ENCODE measurements around the gene WDR64. TPM values are rescaled to one million over a fixed set of nuclear protein-coding genes. Genes with fewer than 3 reads are reported as not detected.
A peak's percentile ranks its signal among the peaks of the same experiment; 100 is the strongest.
"Not testable (repeated sequence)": the region's sequence is repeated elsewhere in the genome, so short reads cannot be mapped to it uniquely, and the experiment has no call there.

The WDR64 gene
- total RNA-seq, 1 experiment from 2014 or later = not detected

DNA sequence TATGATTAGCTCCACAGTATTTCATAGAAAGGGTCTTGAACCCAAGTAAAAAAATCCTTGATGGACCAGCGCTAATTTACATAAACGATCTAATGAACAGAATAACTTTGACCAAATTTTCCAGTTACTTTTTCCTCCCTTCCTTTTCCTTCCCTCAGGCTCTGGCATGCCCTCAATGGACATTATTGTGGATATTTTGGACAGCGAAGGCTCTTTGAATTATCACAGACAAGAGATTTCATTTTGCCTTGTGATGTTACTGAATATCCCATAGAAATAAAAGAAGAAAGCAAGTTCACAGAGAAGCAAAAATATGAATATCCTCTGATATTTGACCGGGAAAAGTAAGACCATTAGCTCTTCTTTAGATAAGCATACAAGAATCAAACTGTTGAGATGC is 135.6 kb downstream of the WDR64 start:
- no peak for DNase-seq (ENCODE audit: low read depth)

GRCh38 chr1:241789061-241789460 is 137.0 kb downstream of the WDR64 start:
- no peak for DNase-seq (ENCODE audit: low read depth)

DNA sequence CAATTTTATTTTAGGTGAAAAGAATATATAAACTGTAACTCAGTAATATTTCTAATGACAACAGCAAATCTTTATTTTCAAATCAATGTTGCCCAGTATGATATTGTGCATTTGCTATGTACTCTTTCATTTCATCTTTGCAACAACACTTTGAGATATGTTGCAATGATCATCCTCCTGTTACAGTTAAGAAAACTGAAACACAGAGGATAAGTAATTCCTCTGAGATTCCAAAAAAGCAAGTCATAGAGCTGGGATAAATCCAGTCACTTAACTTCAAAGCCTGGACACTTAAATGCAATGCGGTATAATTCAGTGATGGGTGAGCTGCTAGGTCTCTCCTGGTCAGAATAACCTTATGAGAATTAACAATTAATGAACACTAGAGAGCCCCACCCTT is 147.3 kb downstream of the WDR64 start:
- DNase-seq (ENCODE audit: low read depth) = no peak

DNA sequence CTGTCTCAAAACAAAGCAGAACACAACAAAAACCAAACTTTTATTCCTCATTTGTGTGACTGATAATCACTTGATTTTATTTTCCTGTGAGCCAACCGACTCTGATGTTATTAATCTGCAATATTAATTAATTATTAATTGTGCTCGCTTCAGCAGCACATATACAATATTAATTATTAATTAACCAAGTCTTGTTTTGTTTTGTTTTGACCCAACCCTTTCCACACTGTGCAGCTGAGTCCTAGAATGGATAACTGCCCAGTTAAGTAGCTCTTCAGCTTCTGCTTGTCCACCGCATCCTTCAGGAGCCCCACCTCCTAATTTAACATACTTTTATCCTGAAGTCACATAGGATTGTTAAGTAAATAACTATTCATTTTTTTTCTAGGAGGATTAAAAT is 148.6 kb downstream of the WDR64 start:
- no peak for DNase-seq (ENCODE audit: low read depth)

GRCh38 chr1:241802863-241803262 is 150.8 kb downstream of the WDR64 start:
- DNase-seq (ENCODE audit: low read depth) = peak; percentile 50

- not testable (repeated sequence) for DNase-seq (ENCODE audit: low read depth)
Observed at GRCh38 chr1:241804706-241805105, 152.6 kb downstream of the WDR64 start.

DNA sequence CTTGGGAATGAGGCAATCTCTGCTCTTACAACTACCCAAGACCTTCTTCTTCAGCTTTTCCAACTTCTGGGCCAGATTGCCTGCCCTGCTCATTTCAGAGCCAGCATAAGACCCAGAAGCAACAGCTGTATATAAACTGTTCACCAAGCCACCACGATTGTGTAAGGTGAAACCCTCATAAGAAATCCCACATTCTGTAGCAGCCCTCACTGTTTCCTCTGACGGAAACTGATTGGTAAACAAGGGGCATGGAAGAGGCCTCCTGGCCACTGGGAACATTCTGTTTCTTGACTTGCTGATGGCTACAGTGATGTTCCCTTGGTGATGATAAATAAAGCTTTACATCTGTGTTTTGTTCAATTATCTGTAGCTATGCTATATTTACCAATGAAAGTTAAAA is 156.2 kb downstream of the WDR64 start:
- no peak for DNase-seq (ENCODE audit: low read depth)

DNA sequence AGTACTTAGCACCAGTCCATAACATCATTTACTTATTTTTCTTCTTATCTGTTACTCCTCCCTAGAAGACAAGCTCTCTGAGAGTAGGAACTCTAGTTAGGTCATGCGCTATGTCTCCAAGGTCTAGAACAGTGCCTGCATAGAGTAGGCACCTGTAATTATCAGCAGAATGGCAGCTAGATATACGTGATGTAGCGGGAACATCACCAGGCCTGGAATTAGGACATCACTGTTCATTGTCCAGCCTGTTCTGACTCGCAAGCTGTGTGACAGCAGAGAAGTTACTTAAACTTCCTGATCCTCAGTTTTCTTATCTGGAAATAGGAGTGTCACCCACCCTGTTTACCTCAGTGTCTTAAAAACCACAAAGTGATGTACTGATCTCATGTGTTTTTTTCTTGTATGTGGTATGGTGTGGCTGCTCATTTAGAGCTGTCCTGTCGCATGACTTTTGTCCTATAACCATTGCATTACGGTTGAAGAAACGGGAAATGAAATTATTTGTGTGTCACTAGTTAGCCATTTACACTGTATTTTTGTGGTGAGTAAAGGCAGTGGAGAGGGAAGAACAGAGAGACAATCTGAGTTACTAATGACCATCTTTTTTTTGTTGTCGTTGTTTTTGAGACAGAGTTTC is 158.8 kb downstream of the WDR64 start:
- DNase-seq (ENCODE audit: low read depth) = no peak

GRCh38 chr1:241813768-241814320 is 161.8 kb downstream of the WDR64 start:
- no peak for DNase-seq (ENCODE audit: low read depth)

GRCh38 chr1:241816008-241816407 is 163.9 kb downstream of the WDR64 start:
- DNase-seq (ENCODE audit: low read depth) = no peak

DNA sequence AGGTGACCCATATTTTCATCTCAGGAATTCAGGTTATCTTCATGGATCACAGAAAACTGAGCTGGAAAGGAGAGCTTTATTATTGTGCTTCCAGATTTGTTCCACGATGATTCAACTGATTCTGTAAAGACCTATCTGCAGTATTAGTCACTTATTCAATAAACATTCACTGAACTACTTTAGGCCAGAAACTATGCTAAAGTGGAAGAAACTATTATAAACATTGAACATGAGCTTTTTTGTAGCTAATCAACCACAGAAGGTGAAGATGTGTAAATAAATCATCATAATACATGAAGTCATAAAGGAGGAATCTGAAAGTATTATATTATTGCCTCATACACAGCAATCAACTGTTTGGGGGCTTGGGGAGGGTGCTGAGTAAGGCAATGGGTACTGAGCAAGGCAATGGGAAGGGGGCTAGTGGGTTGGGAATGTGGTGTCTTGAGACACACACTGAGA is 165.3 kb downstream of the WDR64 start:
- DNase-seq (ENCODE audit: low read depth) = peak; percentile 6

DNA sequence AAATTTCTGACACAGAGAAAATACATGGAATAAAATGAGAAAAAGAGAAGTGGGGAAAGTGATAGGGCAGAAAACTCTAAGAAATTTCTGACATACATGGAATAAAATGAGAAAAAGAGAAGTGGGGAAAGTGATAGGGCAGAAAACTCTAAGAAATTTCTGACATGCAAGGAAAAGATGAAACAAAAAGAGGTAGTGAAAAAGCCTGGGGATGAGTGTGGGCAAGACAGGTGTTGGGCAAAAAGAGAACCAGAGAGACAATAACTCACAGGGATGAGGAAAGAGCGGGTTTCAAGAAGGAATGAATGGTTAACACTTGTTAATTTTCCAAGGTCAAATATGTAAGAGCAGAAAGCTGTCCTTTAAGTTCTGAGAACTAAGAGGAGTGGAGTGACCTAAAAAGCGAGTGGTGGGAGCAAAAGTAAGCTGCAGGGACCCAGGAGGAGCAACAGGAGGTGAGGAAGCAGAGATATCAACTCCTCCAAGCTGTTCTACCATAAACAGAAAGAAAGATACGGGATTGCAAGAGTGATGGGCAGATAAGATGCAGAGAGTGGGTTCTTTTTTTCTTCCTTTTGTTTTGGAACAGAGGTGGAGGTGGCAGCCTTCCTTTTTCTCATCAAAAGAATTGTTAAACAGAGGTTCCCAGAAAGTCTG is 166.0 kb downstream of the WDR64 start:
- no peak for DNase-seq (ENCODE audit: low read depth)

DNA sequence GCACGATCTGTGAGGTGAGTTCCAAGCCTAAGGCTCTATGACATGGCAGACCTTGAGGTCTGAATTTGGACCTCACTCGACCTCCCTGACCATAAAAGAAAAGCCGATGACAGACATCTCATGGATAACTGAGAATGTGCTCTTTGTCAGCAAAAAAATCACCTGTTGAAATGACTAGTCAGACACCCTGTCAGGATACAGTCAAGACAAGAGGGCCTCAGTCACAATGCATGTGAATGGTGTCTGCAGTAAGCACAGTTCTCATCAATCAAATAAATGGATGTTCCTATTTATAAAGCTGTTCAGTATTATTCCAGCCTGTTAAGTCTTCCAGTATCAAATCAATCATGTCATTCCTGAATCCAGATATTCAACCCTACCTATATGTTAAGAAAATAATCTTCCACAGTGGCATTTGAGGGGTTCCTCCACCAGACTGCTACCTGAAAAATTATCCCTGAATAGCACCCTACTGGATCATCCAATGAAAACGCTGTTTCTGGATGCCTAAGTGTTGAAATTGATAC is 167.3 kb downstream of the WDR64 start:
- DNase-seq (ENCODE audit: low read depth) = no peak

- no peak for DNase-seq (ENCODE audit: low read depth)
Observed at GRCh38 chr1:241821363-241821762, 169.3 kb downstream of the WDR64 start.

DNA sequence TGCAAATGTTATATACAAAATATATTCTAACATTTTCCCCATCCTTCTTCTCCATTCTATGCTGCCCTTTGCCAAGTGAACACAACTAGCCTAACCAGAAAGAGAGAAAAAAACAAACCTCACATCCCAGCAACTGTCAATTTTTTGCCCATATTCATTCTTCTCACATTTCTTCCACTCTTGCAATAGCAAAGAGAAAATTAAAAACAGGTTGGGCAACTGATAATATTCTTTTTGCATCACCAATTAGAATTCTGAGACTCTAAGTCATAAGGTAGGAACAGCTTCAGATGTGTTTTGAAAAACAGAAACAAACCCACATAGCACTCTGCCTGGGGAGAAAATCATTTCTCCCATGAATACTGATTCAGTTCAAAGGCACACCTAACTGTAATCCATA is 170.8 kb downstream of the WDR64 start:
- no peak for DNase-seq (ENCODE audit: low read depth)

GRCh38 chr1:241823925-241824324 is 171.8 kb downstream of the WDR64 start:
- DNase-seq (ENCODE audit: low read depth) = peak; percentile 47

DNA sequence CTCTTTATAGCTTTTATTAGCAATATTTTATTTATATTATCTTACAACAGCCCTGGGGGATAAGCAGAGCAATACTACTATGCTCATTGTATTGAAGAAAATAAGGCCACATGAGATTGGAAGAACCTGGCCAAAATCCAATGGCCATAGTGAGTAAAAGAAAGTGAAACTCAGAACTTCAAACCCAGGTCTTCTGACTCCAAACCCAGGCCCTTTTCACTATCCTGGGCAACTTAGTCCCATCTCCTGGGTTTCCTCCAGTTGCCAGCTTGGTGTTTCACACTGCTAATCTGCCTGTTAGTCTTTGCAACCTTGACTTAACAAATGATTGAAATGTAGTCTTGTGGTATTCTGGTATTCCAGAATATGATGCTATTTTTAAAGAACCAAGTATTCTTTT is 173.5 kb downstream of the WDR64 start:
- DNase-seq (ENCODE audit: low read depth) = no peak

DNA sequence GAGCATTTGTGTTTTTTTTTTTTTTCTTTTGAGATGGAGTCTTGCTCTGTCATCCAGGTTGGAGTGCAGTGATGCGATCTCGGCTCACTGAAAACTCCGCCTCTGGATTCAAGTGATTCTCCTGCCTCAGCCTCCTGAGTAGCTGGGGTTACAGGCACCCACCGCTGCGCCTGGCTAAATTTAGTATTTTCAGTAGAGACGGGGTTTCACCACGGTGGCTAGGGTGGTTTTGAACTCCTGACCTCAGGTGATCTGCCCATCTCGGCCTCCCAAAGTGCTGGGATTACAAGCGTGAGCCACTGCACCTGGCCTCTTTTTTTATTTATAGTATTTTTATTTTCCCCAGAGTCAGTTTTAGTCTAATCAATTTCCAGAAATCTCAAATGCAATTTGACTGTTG is 174.5 kb downstream of the WDR64 start:
- DNase-seq (ENCODE audit: low read depth) = not testable (repeated sequence)

GRCh38 chr1:241827264-241827663 is 175.2 kb downstream of the WDR64 start:
- no peak for DNase-seq (ENCODE audit: low read depth)

DNA sequence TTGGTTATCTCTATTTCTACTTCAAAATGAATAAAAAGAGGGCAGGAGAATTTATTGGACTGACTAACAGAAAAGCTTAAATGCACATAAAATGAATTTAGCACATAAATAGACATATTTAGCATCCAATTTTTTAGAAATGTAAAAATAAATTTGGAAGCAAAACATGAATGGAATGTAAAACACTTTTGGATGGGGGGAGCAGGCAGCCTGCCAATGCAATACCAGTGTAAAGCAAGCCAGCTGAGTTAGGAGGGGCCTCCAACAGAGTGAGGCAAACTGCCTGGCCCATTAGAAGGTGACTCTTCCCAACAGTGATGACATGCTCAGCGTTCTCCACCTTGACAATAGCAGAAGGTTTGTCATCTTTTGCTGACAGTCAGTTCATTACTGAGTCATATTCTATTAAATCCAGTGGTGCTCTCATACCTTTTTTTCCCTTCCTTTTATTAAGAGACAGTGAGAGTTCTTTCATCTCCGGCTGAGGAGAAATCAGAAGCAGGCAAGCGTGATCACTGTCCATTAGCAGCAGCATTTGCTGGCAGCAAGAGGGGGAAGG is 176.5 kb downstream of the WDR64 start:
- DNase-seq (ENCODE audit: low read depth) = peak; percentile 22

DNA sequence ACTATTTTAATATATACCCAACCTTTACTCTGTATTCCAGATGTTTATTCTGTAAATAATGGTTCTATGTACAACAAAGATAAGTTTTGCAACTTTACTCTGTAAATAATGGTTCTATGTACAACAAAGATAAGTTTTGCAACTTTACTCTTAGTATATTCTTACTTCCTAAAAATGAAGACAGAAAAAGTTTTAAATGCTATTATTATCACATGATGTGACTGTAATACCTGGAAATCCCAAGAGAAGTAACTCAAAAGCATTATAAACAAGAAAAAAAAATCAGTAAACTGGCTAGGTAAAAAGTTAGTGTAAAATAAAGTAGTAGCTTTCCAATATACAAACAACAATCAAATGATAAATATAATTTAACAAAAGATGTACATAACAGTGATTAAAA is 177.4 kb downstream of the WDR64 start:
- DNase-seq (ENCODE audit: low read depth) = no peak

DNA sequence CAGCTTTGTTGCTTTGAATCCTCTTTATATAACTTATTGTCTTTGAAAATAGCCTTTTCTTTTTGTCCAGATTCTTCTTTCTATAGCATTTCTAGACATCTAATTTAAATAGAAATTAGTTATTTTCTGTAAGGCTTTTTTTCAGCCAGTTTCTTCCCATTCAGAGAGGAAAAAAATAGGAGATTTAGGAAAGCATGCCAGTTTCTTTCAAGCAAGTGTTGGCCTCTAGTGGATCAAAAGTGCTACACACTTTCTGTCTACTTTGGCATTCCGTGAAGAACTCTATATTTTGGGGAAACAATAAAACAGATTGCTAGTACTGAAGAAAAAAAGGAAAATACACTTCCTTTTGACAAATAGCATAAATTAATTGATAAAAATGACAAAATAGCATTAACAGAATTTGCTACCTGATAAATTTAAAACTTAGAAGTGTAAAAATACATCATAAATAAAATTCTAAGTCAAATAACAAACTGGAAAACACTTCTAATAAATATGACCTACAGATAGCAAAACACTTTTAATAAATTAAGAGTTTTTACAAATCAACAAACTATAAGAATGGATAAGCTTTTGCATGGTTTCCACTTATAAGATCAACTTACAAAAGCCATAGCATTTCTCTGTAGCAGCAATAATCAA is 182.8 kb downstream of the WDR64 start:
- peak; percentile 43 for DNase-seq (ENCODE audit: low read depth)
